ENCODE measurements around the gene C11orf71.

DNA sequence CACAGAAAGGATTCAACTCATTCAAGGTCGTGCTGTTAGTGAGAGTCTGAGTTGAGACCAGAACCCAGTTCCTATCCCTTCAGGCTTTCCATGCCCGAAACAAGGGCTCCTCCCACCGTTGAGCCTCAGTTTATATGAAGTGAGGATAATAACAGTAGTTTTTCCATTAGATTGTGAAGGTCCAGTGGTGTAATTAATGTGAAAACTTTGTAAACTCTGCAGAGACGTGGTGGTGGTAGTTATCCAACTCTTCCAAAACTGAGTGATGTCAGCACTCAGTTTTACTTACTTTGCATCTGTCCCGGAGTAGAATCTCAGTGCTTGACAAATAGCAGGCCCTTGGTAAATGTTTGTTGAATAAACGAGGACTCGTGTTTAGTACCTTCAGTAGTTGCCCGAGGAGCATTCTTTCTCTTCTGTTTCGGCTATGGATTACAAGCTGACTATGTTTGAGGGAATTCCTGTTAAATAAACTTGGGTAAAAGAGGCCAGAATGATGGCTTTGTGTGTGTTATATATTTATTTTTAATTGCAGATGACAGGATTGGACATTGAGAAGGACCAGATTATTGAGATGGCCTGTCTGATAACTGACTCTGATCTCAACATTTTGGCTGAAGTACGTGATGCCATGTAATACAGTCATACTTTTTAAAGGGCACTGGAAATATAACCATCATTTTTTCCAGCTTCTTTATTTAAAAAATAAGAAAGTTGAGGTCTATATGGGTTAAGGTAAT is 40.0 kb upstream of the C11orf71 start:
- TF ChIP-seq CREB1 (IDR thresholded peaks at IDR 0.05; ENCODE audit: low read depth): no peak
- no peak for TF ChIP-seq POLR2AphosphoS5 (IDR thresholded peaks at IDR 0.05; ENCODE audit: low read length)
- no peak for TF ChIP-seq FOS (IDR thresholded peaks at IDR 0.05; ENCODE audit: borderline replicate concordance, extremely low read depth, insufficient read length)
- TF ChIP-seq, protein P1, sequence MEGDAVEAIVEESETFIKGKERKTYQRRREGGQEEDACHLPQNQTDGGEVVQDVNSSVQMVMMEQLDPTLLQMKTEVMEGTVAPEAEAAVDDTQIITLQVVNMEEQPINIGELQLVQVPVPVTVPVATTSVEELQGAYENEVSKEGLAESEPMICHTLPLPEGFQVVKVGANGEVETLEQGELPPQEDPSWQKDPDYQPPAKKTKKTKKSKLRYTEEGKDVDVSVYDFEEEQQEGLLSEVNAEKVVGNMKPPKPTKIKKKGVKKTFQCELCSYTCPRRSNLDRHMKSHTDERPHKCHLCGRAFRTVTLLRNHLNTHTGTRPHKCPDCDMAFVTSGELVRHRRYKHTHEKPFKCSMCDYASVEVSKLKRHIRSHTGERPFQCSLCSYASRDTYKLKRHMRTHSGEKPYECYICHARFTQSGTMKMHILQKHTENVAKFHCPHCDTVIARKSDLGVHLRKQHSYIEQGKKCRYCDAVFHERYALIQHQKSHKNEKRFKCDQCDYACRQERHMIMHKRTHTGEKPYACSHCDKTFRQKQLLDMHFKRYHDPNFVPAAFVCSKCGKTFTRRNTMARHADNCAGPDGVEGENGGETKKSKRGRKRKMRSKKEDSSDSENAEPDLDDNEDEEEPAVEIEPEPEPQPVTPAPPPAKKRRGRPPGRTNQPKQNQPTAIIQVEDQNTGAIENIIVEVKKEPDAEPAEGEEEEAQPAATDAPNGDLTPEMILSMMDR (IDR thresholded peaks at IDR 0.05 in 2 of 3, conservative IDR thresholded peaks at IDR 0.05 in 1 of 3; ENCODE audit: control insufficient read depth in 2 of 3, extremely low read depth in 1 of 3, insufficient read depth in 1 of 3, low read depth in 3 of 3, low read length in 3 of 3): no peak
- TF ChIP-seq SIN3A (IDR thresholded peaks at IDR 0.05; ENCODE audit: low read depth, low read length): no peak
- TF ChIP-seq TCF3 (IDR thresholded peaks at IDR 0.05; ENCODE audit: borderline replicate concordance, insufficient read depth, low read depth, low read length): no peak
- TF ChIP-seq EP300 (IDR thresholded peaks at IDR 0.05; ENCODE audit: borderline replicate concordance in 1 of 2, control insufficient read depth in 1 of 2, low read depth in 2 of 2, low read length in 2 of 2): no peak
- TF ChIP-seq JUND (IDR thresholded peaks at IDR 0.05; ENCODE audit: low read depth, low read length): no peak
- no peak for TF ChIP-seq NR2C1 (IDR thresholded peaks at IDR 0.05)
